Ishikawa (cell line): ENCODE results near the gene RAB17.

Experiments
- CEBPB ChIP-seq: IDR thresholded peaks from 2 replicates; pipeline ENCODE4 v1.6.1; 2012
- CREB1 ChIP-seq: IDR thresholded peaks from 2 replicates; pipeline ENCODE4 v1.6.1; 2012; ENCODE audit warnings: low read depth
- EGR1 ChIP-seq: IDR thresholded peaks from 2 replicates; pipeline ENCODE4 v1.6.1; 2012
- EP300 ChIP-seq: IDR thresholded peaks from 2 replicates; pipeline ENCODE4 v1.6.1; 2012; ENCODE audit warnings: borderline replicate concordance
- FOXM1 ChIP-seq: IDR thresholded peaks from 2 replicates; pipeline ENCODE4 v1.6.1; 2012; ENCODE audit warnings: low read depth, borderline replicate concordance
- NFIC ChIP-seq: IDR thresholded peaks from 2 replicates; pipeline ENCODE4 v1.6.1; 2012
- RAD21 ChIP-seq: IDR thresholded peaks from 2 replicates; pipeline ENCODE4 v1.6.1; 2012; ENCODE audit warnings: low read depth
- REST ChIP-seq: IDR thresholded peaks from 2 replicates; pipeline ENCODE4 v1.6.1; 2012; ENCODE audit warnings: low read depth, mild to moderate bottlenecking
- TAF1 ChIP-seq: IDR thresholded peaks from 2 replicates; pipeline ENCODE4 v1.6.1; 2012; ENCODE audit warnings: low read depth, mild to moderate bottlenecking
- TCF12 ChIP-seq: IDR thresholded peaks from 2 replicates; pipeline ENCODE4 v1.6.1; 2012; ENCODE audit warnings: low read depth
- TEAD4 ChIP-seq: IDR thresholded peaks from 2 replicates; pipeline ENCODE4 v1.6.1; 2012
- YY1 ChIP-seq: IDR thresholded peaks from 2 replicates; pipeline ENCODE4 v1.6.1; 2012; ENCODE audit warnings: low read depth
- ZBTB7A ChIP-seq: IDR thresholded peaks from 2 replicates; pipeline ENCODE4 v1.6.1; 2012; ENCODE audit warnings: low read depth
- TF ChIP-seq, protein P1 (sequence below): IDR thresholded peaks from 2 replicates; pipeline ENCODE4 v1.6.1; 2012
- TF ChIP-seq, protein P2 (sequence below): IDR thresholded peaks from 2 replicates; pipeline ENCODE4 v1.6.1; 2012

Gene RAB17

DNA sequence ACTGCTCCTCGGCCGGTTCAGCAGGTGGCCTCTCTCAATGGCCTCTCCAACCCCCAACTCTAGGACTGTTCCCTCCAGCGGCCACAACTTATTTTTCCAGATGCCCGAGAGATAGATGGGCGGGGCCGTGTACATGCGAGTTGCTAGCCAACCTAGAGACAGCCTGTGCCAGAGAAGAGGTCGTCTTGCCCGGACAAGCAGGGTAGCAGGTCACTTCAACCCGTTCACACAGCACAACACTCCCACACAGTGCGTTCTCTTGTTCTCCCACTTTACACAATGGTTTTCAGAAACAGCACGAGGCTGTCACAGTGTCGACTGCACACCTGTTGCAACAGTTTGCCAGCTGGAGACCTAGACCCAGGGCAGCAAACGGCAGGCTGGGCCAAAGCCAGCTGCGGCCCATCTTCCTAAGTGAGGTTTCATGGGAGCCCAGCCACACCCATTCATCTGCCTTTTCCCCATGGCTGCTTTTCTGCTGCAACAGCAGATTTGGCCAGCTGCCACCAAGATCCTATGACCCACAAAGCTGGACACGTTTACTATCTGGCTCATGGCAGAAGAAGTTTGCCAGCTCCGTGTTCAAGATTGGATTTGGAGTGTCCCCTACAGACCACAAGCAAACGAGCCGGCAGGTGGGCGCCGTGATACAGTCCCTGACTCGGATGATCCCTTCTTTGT lies 31.4 kb downstream of the RAB17 start:
- TF ChIP-seq TAF1 (no peak), ZBTB7A (no peak), TCF12 (peak; percentile 84), EGR1 (no peak), RAD21 (no peak), EP300 (peak; percentile 74), FOXM1 (0 out of 2 replicates have a peak, but pooled peaks have one; percentile 31), NFIC (peak; percentile 74), TEAD4 (no peak), CEBPB (no peak), YY1 (no peak)
- TF ChIP-seq, protein P1, sequence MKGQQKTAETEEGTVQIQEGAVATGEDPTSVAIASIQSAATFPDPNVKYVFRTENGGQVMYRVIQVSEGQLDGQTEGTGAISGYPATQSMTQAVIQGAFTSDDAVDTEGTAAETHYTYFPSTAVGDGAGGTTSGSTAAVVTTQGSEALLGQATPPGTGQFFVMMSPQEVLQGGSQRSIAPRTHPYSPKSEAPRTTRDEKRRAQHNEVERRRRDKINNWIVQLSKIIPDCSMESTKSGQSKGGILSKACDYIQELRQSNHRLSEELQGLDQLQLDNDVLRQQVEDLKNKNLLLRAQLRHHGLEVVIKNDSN: no peak
- TF ChIP-seq, protein P2, sequence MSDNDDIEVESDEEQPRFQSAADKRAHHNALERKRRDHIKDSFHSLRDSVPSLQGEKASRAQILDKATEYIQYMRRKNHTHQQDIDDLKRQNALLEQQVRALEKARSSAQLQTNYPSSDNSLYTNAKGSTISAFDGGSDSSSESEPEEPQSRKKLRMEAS: peak; percentile 42

GRCh38 chr2:237557633-237558015 lies 32.9 kb downstream of the RAB17 start:
- TF ChIP-seq CREB1 (no peak), CEBPB (no peak), NFIC (no peak), EP300 (no peak), TEAD4 (no peak), TCF12 (no peak), RAD21 (no peak), YY1 (no peak), ZBTB7A (no peak), TAF1 (no peak), EGR1 (no peak), REST (no peak), FOXM1 (no peak)
- TF ChIP-seq, protein P2: no peak
- TF ChIP-seq, protein P1: no peak

GRCh38 chr2:237556773-237557632 lies 33.5 kb downstream of the RAB17 start:
- no peak for TF ChIP-seq TEAD4
- no peak for TF ChIP-seq FOXM1
- no peak for TF ChIP-seq CEBPB
- TF ChIP-seq, protein P2: no peak
- no peak for TF ChIP-seq ZBTB7A
- TF ChIP-seq RAD21: no peak
- TF ChIP-seq, protein P1: no peak
- no peak for TF ChIP-seq EGR1
- no peak for TF ChIP-seq TCF12
- no peak for TF ChIP-seq CREB1
- no peak for TF ChIP-seq TAF1
- no peak for TF ChIP-seq YY1
- TF ChIP-seq EP300: no peak
- TF ChIP-seq NFIC: no peak

GRCh38 chr2:237555560-237555959 lies 35.0 kb downstream of the RAB17 start:
- no peak for TF ChIP-seq EGR1
- TF ChIP-seq, protein P1: no peak
- TF ChIP-seq TAF1: no peak
- no peak for TF ChIP-seq YY1
- no peak for TF ChIP-seq EP300
- TF ChIP-seq CREB1: no peak
- TF ChIP-seq, protein P2: no peak
- TF ChIP-seq FOXM1: no peak
- no peak for TF ChIP-seq TCF12
- TF ChIP-seq CEBPB: no peak

DNA sequence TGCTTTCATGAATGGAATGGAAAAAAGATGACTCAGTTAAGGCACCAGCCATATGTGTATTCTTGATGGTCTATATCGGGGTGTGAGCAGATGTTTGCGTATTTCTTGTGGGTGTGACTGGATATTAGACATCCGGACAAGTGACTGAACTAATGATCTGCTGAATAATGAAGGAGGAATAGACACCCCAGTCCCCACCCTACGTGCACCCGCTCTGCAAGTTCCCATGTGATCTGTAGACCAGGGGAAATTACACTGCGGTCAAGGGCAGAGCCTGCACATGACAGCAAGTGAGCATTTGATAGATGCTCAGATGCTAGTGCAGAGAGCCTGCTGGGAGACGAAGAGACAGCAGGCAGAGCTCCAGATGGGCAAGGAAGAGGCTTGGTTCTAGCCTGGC lies 36.6 kb downstream of the RAB17 start:
- TF ChIP-seq TAF1 (no peak), CREB1 (no peak), ZBTB7A (no peak), FOXM1 (no peak), EGR1 (no peak), REST (no peak), YY1 (no peak), CEBPB (no peak), RAD21 (no peak), TEAD4 (no peak), EP300 (no peak), NFIC (no peak)
- TF ChIP-seq, protein P2: no peak
- TF ChIP-seq, protein P1: no peak
